Astrocyte of the cerebellum (primary cell): Measurements from ENCODE around the gene IL21R.

Experiments
- DNase-seq: peaks from one replicate; pipeline ENCODE4 v3.0.0-alpha.2; 2011; ENCODE audit warnings: low read depth
- H3K4me3 ChIP-seq: 2 replicates; pipeline ENCODE4 v1.5.1; 2011; ENCODE audit warnings: mild to moderate bottlenecking, low read depth, low read length, moderate library complexity
- in situ Hi-C: cut with HindIII; loops from 2 replicates; pipeline ENCODE4 v1.10.0; 2017; ENCODE audit warnings: low sequenced_read_pairs
- TF ChIP-seq, protein P1 (sequence below): IDR thresholded peaks from 2 replicates; pipeline ENCODE4 v1.5.1; 2012; ENCODE audit warnings: low read length, low read depth, moderate library complexity, mild to moderate bottlenecking; ENCODE audit errors: missing control alignments

Gene IL21R

DNA sequence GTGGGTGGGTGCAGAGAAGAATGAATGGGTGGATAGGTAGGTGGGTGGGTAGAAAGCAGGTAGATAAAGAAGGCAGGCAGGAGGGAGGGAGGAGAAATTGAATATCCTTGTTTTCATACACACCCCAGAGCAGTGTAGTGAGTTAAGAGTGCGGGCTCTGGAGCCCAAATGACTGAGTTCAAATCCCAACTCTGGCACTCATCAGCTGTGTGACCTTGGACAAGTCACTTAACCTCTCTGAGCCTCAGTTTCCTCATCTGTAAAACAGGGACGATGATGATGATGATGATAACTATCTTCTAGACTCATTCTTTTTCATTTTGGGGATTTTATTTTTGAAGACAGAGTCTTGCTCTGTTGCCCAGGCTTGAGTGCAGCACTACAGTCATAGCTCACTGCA is 2.0 kb upstream of the IL21R start:
- no peak for DNase-seq
- in situ Hi-C loops = no loop called here
- TF ChIP-seq, protein P1, sequence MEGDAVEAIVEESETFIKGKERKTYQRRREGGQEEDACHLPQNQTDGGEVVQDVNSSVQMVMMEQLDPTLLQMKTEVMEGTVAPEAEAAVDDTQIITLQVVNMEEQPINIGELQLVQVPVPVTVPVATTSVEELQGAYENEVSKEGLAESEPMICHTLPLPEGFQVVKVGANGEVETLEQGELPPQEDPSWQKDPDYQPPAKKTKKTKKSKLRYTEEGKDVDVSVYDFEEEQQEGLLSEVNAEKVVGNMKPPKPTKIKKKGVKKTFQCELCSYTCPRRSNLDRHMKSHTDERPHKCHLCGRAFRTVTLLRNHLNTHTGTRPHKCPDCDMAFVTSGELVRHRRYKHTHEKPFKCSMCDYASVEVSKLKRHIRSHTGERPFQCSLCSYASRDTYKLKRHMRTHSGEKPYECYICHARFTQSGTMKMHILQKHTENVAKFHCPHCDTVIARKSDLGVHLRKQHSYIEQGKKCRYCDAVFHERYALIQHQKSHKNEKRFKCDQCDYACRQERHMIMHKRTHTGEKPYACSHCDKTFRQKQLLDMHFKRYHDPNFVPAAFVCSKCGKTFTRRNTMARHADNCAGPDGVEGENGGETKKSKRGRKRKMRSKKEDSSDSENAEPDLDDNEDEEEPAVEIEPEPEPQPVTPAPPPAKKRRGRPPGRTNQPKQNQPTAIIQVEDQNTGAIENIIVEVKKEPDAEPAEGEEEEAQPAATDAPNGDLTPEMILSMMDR = no peak
- no peak overlapping the region for H3K4me3 ChIP-seq

GRCh38 chr16:27400751-27401620 is 988 bp upstream of the IL21R start:
- DNase-seq = peak; percentile 57
- TF ChIP-seq, protein P1 = no peak
- in situ Hi-C loops = no loop called here
- no peak overlapping the region for H3K4me3 ChIP-seq

- H3K4me3 ChIP-seq = no peak overlapping the region
- DNase-seq = no peak
- in situ Hi-C loops = no loop called here
- TF ChIP-seq, protein P1 = no peak
Measured at GRCh38 chr16:27402569-27402963, 592 bp downstream of the IL21R start.

DNA sequence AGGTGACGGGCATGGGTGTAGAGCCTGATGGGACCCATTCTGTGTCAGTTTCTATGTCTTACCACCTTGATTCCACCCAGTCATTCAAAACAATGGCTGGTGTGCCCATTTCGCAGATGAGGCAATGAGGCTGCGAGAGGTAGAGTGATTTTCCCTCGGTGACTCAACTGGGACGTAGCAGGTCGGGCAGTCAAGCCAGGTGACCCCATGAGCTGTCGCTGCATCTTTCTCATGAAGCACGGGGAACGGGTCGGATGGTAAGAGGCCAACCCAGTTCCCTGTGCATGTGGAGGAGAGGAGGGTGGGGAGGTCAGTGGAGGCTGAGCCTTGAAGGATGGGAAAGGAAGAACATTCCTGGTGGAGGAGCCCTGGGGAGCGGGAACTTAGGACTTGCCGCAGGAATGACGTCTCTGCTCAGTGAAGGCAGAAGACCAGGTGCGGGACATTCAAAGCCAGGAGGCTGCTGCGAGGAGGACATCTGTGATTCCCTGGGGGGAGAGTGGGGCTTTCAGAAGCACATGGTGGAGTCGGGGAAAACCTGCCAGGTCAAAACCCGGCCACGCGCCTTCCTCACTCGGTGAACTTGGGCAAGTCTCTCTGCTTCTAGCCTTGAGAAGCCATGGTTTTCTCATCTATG is 1.1 kb downstream of the IL21R start:
- DNase-seq = no peak
- in situ Hi-C loops = no loop called here
- no peak overlapping the region for H3K4me3 ChIP-seq
- TF ChIP-seq, protein P1 = no peak

GRCh38 chr16:27403601-27403992 is 1.6 kb downstream of the IL21R start:
- in situ Hi-C loops = no loop called here
- no peak for DNase-seq
- H3K4me3 ChIP-seq = no peak overlapping the region

GRCh38 chr16:27404163-27404823 is 2.3 kb downstream of the IL21R start:
- no peak overlapping the region for H3K4me3 ChIP-seq
- TF ChIP-seq, protein P1 = no peak
- no peak for DNase-seq
- in situ Hi-C loops = no loop called here

More at GRCh38 chr16:27403601-27403992, 1.6 kb downstream of the IL21R start:
- TF ChIP-seq, protein P1 = no peak
